Right lobe of liver (tissue), 4 donors: ENCODE results near the gene RAPGEF2.

Source experiments
- CTCF ChIP-seq, 4 donors: fragments of 200-600 bp in 3 of 4; fragments of 450-650 bp in 1 of 4; IDR thresholded peaks; one replicate each; pipeline versions ENCODE4 v1.5.1 to v1.8.0; 2016 to 2022; ENCODE audit warnings: antibody characterized with exemption in 4 of 4, mild to moderate bottlenecking in 2 of 4
- POLR2A ChIP-seq: fragments of 450-650 bp; IDR thresholded peaks from one replicate; pipeline ENCODE4 v1.6.1; 2017; ENCODE audit warnings: antibody characterized with exemption, mild to moderate bottlenecking
- donor health status: DM: no; HTN: no; CAD: no.
- donor health status: DM: no; HTN: no; CAD: no.
- donor health status: DM: no; HTN: yes; CAD: no.

DNA sequence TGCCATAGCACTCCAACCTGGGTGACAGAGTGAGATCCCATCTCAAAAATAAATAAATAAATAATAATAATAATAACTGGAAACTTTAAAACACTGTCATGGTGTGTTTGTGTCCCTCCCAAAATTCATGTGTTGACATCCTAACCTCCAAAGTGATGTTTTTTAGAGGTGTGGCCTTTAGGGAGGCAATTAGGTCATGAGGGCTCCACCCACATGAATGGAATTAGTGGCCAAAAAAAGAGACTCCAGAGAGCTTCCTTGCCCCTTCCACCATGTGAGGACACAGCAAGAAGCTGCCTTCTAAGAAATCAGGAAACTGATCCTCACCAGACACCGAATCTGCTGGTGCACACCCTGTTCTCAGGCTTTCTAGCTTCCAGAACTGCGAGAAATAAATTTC, 23.8 kb upstream of the RAPGEF2 start:
- TF ChIP-seq CTCF (IDR thresholded peaks at IDR 0.05), result no peak
- TF ChIP-seq POLR2A, result no peak
